Rectal smooth muscle tissue (tissue), 1 donor: ENCODE data around the gene CHAC1.

Experiments used
- H3K27ac ChIP-seq: one replicate; pipeline ENCODE4 v1.7.0; 2013; ENCODE audit warnings: low read depth, low read length, inconsistent platforms
- H3K27me3 ChIP-seq: one replicate; pipeline ENCODE4 v1.7.0; 2013; ENCODE audit warnings: low read length; ENCODE audit not compliant: control insufficient read depth, insufficient read depth
- H3K36me3 ChIP-seq: one replicate; pipeline ENCODE4 v1.7.0; 2013; ENCODE audit warnings: low read length; ENCODE audit not compliant: control insufficient read depth, insufficient read depth
- H3K4me1 ChIP-seq: one replicate; pipeline ENCODE4 v1.7.0; 2013; ENCODE audit warnings: low read length; ENCODE audit not compliant: control insufficient read depth, insufficient read depth
- H3K4me3 ChIP-seq: one replicate; pipeline ENCODE4 v1.7.0; 2013; ENCODE audit warnings: low read length
- H3K9ac ChIP-seq: one replicate; pipeline ENCODE4 v1.7.0; 2013; ENCODE audit warnings: low read length

CHAC1 gene

DNA sequence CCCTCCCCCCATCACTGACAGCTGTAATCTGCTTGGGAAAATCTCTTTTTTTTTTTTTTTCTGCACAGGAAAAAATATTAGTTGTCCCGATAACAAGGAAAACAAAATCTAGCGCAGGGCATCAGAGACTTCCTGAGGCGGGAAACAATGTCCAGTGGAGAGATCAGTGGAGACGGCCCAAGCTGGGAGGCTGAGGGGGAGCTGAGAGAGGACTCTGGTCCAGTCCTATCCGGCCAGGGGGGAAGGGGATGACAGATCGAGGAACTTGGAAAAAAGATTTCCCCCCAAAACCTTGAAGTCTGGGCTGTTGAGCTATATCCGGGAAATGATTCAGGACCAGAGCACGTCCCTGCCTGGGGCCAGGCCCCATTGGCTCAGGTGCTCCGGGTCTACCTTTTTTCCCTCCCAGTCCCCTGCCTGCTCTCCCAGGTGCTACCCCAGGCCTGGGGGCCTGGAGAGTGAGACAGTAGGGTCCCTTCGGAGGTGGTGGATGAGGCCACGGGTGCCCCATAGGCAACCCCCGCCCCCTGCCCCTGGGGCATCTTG is 38.1 kb upstream of the CHAC1 start:
- Histone ChIP-seq H3K27me3 (no peaks in the 10 kb centered on the region), H3K4me1 (no peaks in the 10 kb centered on the region), H3K27ac (no peak overlapping the region), H3K36me3 (no peaks in the 10 kb centered on the region), H3K4me3 (no peak overlapping the region), H3K9ac (no peak overlapping the region)

DNA sequence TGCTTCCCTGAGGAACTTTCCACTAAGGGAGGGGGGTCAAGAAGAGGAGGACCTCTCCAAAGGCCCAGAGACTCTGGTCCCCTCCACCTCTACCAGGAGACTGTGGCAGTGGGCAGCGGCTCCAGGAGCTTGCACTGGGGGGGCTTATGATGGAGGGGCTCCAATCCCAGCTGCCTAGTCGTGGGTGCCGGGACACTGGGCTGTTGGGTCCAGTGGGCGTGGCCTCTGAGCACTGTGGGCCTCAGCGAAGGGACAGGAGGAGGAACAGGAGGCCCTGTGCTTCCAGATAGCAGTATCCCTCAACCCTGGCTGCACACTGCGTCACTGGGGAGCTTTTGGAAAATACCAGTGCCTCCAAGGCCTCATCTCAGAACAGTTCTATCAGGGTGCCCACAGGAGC is 37.6 kb upstream of the CHAC1 start:
- no peak overlapping the region for H3K4me3 ChIP-seq
- no peak overlapping the region for H3K27ac ChIP-seq
- no peaks in the 10 kb centered on the region for H3K27me3 ChIP-seq
- no peaks in the 10 kb centered on the region for H3K4me1 ChIP-seq
- H3K9ac ChIP-seq: no peak overlapping the region
- H3K36me3 ChIP-seq: no peaks in the 10 kb centered on the region

DNA sequence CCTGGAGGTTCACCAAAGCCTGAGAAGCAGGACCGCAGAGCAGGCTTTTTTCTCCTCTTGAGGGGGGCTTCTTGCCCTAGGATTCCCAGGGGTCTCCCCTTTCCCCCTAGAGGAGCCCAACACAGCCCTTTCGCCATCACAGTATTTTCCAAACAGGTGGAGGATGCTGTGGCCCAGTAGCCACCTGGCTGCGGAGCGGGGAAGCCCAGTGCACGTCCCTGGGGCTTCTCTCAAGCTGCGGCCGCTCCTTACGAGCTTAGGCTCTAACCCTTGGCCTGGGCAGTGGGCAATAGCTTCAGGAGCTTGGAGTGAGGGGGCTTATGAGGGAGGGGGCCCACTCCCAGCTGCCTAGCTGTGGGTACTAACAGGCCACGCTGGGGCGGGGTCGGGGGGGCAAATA is 35.7 kb upstream of the CHAC1 start:
- Histone ChIP-seq H3K27me3 (no peaks in the 10 kb centered on the region), H3K27ac (no peak overlapping the region), H3K9ac (no peak overlapping the region), H3K4me1 (no peaks in the 10 kb centered on the region), H3K4me3 (no peak overlapping the region), H3K36me3 (no peaks in the 10 kb centered on the region)

DNA sequence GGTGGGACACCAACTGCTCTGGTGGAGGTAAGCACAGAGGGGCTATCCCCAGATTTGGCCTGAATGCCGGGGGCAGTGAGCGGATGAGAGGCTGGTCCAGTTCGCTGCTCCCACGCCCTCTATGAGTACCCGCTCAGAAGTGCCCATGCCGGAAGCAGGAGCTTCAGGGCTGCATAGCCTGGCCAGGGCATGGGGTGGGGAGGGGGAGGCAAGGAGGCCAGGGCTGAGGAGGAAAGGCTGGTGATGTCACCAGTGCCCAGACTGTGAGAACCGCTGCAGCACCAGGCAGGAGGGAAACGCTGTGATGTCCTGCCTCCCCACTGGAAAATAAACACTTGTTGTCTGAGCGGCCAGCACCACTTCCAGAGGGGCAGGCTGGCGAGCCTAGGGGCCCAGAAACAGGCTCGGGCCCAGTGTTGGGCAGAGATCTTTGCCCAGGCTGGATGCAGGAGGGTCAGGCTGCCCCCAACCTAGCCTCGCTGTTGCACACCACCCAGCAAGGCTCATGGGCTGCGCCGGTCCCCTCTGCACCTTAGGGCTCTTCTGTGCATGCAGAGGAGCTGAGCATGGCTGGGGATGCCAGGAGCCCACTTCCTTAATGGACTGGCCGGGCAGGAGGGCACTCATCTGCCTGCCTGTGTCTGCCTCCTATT is 35.0 kb upstream of the CHAC1 start:
- Histone ChIP-seq H3K9ac (no peak overlapping the region), H3K27ac (no peak overlapping the region), H3K4me1 (no peaks in the 10 kb centered on the region), H3K36me3 (no peaks in the 10 kb centered on the region), H3K27me3 (no peaks in the 10 kb centered on the region), H3K4me3 (no peak overlapping the region)

DNA sequence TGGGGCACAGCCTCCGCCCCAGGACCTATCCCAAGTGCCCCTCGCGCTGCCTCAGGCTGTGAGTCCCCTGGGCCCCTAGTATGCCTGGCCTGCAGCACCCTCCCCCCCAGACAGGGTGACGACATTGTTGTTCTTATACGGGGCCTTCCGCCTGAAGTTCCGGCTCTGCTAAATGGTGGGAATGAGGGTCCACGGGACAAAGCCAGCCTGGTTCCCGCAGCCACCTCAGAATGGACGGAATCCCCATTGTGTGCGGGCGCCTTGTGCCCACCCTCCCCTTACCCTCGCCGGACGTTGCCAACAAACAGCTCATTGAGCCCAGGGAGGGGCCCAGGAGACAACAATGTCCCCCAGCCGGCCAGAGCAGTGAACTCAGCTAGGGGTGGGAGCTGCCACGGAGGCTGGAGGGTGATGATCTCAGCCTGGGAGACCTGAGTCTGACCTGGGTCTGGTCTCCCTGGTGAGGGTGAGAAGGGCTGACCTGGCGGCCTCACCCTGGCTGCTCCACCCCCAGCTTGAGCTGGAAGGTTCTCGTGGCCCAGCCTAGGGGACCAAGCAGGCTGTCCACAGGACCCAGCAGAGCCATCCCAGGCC is 34.4 kb upstream of the CHAC1 start:
- no peak overlapping the region for H3K9ac ChIP-seq
- no peak overlapping the region for H3K27ac ChIP-seq
- no peak overlapping the region for H3K4me3 ChIP-seq
- no peaks in the 10 kb centered on the region for H3K27me3 ChIP-seq
- no peaks in the 10 kb centered on the region for H3K36me3 ChIP-seq
- H3K4me1 ChIP-seq: no peaks in the 10 kb centered on the region

DNA sequence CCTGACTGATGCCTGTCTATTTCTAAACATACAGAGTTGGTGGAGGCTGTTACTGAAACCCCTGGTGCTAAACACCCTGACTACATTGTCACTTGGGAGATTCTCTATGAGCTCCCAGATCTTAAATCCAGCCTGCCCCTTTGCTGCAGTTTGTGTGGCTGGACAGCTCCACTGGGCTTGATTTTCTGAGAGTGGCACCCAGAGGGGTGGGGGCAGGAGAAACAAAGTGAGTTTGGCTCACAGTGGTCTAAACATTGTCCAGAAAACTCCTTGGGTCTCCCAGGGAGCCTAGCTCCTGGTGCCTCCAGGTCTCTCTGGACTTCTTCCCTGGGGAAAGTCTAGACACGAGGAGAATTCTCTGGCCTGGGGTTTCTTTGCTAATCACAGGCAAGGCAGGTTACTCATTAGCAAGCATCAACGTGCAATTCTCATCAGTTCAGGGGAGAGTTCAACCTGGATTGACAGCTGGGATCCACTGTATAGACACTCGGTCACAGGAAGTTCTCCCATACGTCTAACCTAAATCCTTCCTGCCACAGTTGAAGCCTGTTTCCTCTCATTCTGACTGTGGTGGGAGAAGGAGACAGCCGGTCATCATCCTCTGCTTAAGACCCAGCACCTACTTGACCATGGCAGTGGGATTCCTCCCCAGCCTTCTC is 31.2 kb upstream of the CHAC1 start:
- Histone ChIP-seq H3K36me3 (no peaks in the 10 kb centered on the region), H3K27ac (no peak overlapping the region), H3K9ac (no peak overlapping the region), H3K4me3 (no peak overlapping the region), H3K27me3 (peaks cover 9% of the 10 kb centered on the region), H3K4me1 (no peaks in the 10 kb centered on the region)

DNA sequence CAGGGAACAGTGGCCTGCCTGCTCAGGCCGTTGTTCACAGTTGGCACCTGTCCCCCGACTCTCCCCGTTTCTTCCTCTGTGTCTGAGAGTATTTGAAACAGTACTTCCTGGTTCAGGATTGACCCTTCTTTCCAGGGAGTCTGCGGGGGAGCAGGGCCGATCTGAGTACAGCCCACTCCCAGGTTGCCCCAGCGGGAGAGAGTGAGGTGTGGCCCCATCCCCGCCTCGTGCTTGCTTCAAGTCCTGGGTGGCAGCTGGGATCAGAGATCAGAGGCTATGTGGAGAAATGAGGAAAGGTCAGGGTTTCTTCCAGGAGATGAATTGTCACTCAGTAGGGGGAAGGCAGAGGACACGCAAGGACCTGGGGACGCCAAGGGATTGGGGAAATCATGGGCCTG is 30.7 kb upstream of the CHAC1 start:
- Histone ChIP-seq H3K4me3 (no peak overlapping the region), H3K27ac (no peak overlapping the region), H3K27me3 (peaks cover 14% of the 10 kb centered on the region), H3K9ac (no peak overlapping the region), H3K4me1 (no peaks in the 10 kb centered on the region), H3K36me3 (no peaks in the 10 kb centered on the region)

DNA sequence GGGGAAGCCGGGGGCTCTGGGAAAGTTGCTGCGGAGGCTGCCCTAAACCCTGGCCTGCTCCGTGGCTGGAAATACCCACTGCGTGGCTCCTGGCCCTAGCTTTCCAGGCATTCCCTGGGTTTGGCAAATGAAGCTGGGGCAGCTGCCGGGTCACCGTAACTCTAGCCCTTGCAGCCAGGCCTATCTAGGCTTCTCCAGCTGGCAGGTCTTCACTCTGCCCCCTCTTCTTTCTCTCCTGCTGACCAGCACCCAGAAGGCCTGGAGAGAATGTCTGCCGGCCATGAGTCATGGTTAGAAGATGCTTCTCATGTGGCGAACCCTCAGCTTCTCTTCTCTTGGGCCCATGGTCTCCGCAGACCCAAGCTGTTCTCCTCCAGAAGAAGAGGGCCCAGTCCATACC is 29.7 kb upstream of the CHAC1 start:
- no peak overlapping the region for H3K27ac ChIP-seq
- H3K36me3 ChIP-seq: no peaks in the 10 kb centered on the region
- H3K27me3 ChIP-seq: peaks cover 15% of the 10 kb centered on the region
- H3K4me1 ChIP-seq: peaks cover 1% of the 10 kb centered on the region
- H3K9ac ChIP-seq: no peak overlapping the region
- H3K4me3 ChIP-seq: no peak overlapping the region

DNA sequence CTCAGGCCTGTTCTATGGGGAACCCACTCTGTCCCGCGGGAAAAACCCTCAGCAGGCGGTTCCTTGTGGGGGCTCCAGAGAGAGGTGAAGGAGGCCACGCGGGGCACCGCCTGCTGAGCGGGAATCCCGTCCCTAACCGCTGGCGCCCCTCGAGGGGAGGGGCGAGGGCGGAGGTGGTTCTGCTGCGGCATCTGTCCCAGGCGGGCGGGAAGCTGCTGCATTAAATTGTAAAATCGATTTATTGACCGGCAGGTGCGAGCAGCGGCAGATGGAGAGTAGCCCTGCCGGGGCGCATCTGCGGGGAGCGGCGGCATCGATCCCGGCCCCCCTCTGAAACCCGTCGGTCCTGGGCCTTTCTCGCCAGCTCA is 27.8 kb upstream of the CHAC1 start:
- Histone ChIP-seq H3K4me1 (peaks cover 6% of the 10 kb centered on the region), H3K36me3 (no peaks in the 10 kb centered on the region), H3K27ac (no peak overlapping the region), H3K27me3 (peaks cover 22% of the 10 kb centered on the region), H3K9ac (no peak overlapping the region), H3K4me3 (no peak overlapping the region)

DNA sequence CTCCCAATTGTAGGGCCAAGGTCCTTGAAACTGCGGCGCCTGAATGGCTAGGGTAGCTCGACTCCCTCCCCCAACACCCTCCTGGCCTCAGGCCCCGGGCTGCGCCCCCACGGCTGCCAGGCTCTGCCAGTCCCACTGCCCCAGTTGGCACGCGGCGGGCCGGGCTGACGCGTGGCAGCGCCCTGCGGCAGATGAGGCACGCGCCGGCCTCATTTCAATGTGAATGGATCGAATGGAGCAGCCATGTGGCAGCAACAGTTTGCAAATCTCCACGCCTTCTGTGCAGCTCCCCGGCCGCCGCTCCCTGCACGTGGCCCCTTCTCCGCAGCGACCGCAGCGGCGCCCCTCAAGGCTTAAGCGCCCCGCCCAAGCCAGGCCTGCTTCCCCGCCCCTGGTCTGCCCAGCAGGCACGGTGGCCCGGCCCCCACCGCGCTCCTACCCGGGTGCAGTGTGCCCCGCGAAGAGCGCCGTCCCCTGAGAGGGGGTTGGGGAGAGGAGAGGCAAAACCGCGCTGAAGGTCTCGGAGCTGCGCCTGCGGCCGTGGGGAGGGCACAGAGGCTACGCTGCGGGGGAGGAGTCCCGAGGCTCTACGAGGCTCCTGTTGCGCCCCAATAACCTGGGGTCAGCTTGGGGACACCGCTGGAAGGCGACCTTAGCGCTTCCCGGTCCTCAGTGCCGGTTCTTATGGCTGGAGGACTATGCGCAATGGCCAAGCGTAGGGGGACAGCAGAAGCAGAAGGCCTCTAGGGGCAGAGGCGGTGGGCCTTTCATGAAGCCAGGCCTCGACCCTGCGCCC is 27.2 kb upstream of the CHAC1 start:
- Histone ChIP-seq H3K4me1 (peaks cover 6% of the 10 kb centered on the region), H3K4me3 (peak overlapping the region; percentile 44), H3K27ac (no peak overlapping the region), H3K27me3 (peaks cover 22% of the 10 kb centered on the region), H3K9ac (no peak overlapping the region), H3K36me3 (no peaks in the 10 kb centered on the region)

DNA sequence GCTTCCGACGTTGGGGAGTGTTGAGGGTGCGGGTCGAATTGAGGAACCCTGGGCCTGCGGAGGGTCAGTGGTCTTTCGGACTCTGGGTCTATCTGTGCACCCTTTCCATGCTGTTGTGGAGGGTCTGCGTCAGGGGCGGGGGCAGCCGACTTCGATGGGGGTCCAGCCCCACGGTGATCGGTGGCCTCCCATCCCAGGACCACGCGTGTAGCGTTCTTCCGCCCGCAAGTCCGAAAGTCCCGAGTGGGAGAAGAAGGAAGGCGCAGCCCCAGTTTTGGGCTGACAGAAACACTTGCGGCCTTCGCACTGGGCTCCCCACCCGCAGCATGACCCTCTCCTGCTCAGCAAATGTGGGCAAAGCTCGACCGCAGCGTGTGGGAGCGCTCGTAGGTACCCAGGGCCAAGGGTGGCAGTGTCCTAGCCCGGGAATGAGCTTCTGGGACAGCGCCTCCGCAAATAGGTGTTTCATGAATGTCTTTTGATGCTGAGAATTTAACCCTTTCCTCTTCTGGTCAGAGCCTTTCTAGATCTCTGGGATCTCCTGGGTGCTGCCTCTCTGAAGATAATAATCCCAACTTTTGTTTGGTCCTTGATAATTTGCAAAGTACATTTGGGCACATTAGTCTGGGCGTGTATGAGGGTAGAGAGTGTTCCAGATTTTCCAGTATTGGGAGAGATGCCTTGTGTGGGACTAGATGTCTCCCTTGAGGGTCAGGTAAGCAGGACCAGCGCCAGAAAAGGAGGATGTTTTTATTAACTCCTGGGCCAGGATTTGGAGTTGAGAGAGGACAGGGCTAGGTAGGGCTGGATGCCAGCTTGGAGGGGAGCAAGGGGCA is 26.4 kb upstream of the CHAC1 start:
- Histone ChIP-seq H3K9ac (no peak overlapping the region), H3K27me3 (peaks cover 29% of the 10 kb centered on the region), H3K4me3 (peak overlapping the region; percentile 44), H3K36me3 (no peaks in the 10 kb centered on the region), H3K4me1 (peaks cover 6% of the 10 kb centered on the region), H3K27ac (no peak overlapping the region)

DNA sequence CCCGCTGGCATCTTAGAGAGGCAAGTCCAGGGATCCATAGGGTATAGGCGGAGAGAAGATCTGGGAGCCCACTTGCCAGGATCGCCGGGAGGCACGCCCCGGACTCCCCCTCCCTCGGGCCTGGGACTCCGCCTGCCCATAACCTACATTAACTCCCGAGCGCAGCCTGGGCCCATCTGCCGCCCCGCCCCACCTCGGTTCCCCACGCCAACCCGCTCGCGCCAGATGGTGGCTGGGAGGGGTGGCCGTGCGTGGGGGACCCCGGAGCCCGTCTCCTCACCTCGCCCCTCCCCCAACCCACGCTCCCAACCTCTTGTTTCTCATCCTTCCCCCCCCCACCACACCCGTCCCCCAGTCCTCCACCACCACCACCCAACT is 25.8 kb upstream of the CHAC1 start:
- H3K9ac ChIP-seq: no peak overlapping the region
- no peak overlapping the region for H3K4me3 ChIP-seq
- no peaks in the 10 kb centered on the region for H3K36me3 ChIP-seq
- H3K4me1 ChIP-seq: peaks cover 6% of the 10 kb centered on the region
- H3K27me3 ChIP-seq: peaks cover 29% of the 10 kb centered on the region
- no peak overlapping the region for H3K27ac ChIP-seq
